ENCODE measurements around the gene ACAD8.
"Not testable (repeated sequence)": the region's sequence is repeated elsewhere in the genome, so short reads cannot be mapped to it uniquely, and the experiment has no call there.

ACAD8 gene

GRCh38 chr11:134240592-134240991 is 12.8 kb upstream of the ACAD8 start:
- no peak for DNase-seq

- no peak for DNase-seq
These were observed 11.0 kb upstream of the ACAD8 start for GRCh38 chr11:134242376-134242775.

GRCh38 chr11:134243913-134244312 is 9.5 kb upstream of the ACAD8 start:
- no peak for DNase-seq

- DNase-seq = no peak
These were observed 8.8 kb upstream of the ACAD8 start for GRCh38 chr11:134244593-134244992.

GRCh38 chr11:134245434-134245833 is 7.9 kb upstream of the ACAD8 start:
- DNase-seq = no peak

GRCh38 chr11:134246100-134246499 is 7.3 kb upstream of the ACAD8 start:
- no peak for DNase-seq

- no peak for DNase-seq
These were observed 6.7 kb upstream of the ACAD8 start for GRCh38 chr11:134246678-134247077.

GRCh38 chr11:134248910-134249480 is 4.4 kb upstream of the ACAD8 start:
- no peak for DNase-seq

- DNase-seq = no peak
These were observed 3.1 kb upstream of the ACAD8 start for GRCh38 chr11:134250246-134250645.

GRCh38 chr11:134250675-134251074 is 2.7 kb upstream of the ACAD8 start:
- no peak for DNase-seq

- no peak for DNase-seq
These were observed 801 bp upstream of the ACAD8 start for GRCh38 chr11:134252346-134253187.

GRCh38 chr11:134254433-134255183 is 1.2 kb downstream of the ACAD8 start:
- DNase-seq = no peak

- DNase-seq = not testable (repeated sequence)
These were observed 1.8 kb downstream of the ACAD8 start for GRCh38 chr11:134255184-134255561.

GRCh38 chr11:134257101-134257500 is 3.7 kb downstream of the ACAD8 start:
- DNase-seq = no peak

GRCh38 chr11:134258577-134258976 is 5.2 kb downstream of the ACAD8 start:
- no peak for DNase-seq

GRCh38 chr11:134260503-134260902 is 7.1 kb downstream of the ACAD8 start:
- DNase-seq = no peak

GRCh38 chr11:134260983-134261382 is 7.6 kb downstream of the ACAD8 start:
- no peak for DNase-seq

GRCh38 chr11:134261626-134262488 is 8.5 kb downstream of the ACAD8 start:
- DNase-seq = peak; percentile 42

GRCh38 chr11:134264966-134265764 is 11.8 kb downstream of the ACAD8 start:
- DNase-seq = no peak

- no peak for DNase-seq
These were observed 13.1 kb downstream of the ACAD8 start for GRCh38 chr11:134266440-134266839.

GRCh38 chr11:134266841-134267251 is 13.5 kb downstream of the ACAD8 start:
- DNase-seq = no peak

- DNase-seq = no peak
These were observed 14.1 kb downstream of the ACAD8 start for GRCh38 chr11:134267461-134267860.
